Mesenteric fat pad (tissue), 1 donor: Measurements from ENCODE around the gene BTBD10. TPM values are rescaled to one million over a fixed set of nuclear protein-coding genes. Genes with fewer than 3 reads are reported as not detected.

Experiments
- DNase-seq: peaks from one replicate; pipeline ENCODE4 v3.0.0-alpha.2; 2020; ENCODE audit warnings: low spot score
- total RNA-seq: library from RNA; stranded (reverse); fragmentation: NEBNext Ultra II Directional; extraction: Animal tissue kit (Norgen Biotek cat#: 25700); gene quantifications from one replicate; pipeline ENCODE4 v1.2.1, GENCODE V29; 2021
- donor health status: DM: yes; HTN: yes; CAD: no.

The BTBD10 gene
- total RNA-seq, 1 donor from 2014 or later: 23.2 TPM

DNA sequence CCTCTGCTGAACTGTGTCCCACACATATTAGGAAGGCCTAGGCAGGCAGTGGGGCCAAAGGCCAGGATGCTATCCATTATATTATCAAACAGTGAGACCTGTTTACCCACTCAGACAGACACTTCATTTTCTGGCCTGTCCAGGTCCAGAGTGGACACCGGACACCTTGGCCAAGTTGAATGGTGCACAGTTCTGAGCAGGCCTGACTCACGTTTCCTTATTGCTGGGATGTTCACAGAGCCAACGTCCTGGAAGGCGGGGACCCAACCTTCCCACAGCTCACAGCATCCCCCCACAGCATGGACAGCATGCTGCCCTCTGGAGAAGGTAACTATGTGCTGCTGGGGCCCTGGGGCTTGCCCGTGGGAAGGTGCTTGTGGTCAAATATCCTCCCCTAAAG, 86.6 kb downstream of the BTBD10 start:
- no peak for DNase-seq

DNA sequence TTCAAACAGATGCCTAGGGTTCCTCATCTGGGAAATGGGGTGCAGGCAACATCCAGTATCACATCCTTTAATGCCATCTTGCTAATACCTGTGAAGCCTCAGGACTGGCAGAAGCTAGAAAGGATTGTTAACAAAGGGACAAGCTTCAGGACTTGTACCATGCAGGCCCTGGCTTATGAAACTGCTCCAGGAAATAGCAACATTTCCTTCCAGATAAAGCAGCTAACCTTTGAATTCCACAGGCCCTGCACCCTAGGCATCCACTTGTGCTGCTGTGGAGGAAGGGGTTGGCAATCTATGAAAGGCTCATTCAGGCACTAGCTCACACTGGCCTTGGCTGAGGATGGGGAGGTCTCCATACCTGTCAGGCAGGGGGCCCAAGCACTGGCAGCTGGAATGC, 87.2 kb downstream of the BTBD10 start:
- DNase-seq: no peak

DNA sequence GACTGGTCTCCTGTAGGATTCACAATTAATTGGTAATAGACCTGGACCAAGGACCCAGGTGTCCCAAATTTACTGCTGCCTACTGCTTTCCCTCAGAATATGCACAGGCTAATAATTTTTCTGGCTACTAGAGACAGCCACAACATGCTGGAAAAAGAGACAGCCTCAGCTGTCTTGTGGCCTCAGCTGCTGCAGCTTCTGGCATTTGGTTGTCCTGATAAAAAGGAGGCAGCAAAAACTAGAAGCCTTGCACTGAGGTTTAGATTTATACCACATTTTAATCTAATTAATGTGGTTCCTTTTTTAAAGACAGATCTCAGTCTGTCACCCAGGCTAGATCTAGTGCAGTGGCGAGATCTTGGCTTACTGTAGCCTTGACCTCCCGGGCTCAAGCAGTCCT, 89.8 kb downstream of the BTBD10 start:
- no peak for DNase-seq

DNA sequence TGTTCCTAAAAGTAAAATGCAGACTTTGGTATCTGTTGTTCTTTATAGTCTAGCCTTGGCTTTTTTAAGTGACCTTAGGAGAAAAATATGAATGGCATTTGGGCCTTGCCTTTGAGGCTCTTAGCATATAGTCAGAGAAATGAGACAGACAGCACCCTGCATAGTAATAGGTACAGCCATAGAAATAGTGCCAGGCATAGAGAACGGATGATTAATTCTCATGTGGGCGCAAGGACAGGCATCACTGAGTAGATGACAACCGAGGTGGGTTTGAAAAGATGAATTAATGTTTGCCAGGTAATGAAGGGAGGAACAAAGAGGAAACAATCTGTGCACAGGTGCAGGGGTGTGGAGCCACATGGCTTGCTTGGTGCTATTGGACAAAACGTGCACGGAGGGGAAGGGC, 95.0 kb downstream of the BTBD10 start:
- no peak for DNase-seq

DNA sequence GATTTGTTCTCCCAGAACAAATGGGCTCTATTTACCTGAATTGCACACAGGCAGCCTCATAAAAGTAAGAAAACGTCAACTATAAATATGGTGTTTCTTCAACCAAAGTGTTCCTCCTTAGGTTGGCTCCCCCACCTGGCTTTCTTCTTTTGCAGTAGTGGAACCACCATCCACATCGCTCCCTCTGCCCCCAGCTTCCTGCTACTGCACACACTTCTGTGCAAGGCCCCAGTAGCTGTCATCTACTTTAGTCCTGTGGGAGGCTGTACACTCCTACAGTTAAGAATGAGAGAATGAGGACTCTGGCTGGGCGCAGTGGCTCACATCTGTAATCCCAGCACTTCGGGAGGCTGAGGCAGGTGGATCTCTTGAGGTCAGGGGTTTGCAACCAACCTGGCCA, 95.9 kb downstream of the BTBD10 start:
- DNase-seq: no peak

DNA sequence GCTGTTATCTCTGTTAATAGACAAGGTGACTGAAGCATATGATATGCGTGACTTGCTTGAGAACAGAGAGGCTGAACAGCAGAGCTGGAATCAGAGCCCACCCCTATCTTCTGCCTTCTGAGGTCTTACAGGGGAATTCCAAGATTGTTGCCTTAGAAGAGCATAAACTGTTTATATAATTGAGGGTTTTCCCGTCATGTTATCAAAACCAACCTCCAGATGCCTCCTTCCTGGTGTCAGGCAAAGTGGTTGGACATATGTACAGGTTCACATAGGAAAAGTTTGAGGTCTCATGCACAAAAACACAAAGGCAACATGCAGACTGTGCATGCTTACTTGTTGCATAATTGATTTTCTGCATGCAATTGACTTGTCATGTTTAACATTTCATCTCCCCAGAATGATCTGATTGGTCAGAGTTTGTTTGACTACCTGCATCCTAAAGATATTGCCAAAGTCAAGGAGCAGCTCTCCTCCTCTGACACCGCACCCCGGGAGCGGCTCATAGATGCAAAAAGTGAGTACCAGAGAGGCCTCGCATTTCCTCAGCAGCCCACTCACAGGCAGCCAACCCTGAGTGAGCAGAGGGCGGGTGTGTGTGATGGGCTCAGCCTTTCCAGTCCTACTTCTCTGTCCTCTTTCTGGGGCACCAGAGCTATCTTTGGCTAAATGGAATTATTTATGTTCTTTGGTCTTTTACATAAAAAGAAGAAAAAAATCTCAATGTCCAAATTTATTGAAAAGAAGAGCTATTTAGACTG, 96.6 kb downstream of the BTBD10 start:
- no peak for DNase-seq

DNA sequence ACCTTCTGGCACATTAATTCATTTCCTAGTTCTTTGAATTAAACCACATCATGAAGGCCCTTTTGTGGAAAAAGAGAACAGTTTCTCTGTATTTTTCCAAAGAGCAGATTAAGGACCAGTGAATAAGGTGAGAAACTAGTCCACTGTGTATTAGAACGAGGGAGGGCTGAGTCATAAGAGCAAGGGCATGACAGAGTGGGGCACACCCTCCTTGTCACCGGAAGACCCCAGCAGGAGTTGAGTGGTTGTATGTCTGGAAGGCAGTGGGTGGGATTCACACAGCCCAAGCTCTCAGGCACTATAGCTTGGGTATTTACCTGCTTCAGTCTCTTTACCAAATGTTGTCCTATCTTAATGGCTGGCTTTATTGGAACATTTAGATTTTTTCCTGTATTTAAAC, 98.6 kb downstream of the BTBD10 start:
- no peak for DNase-seq

DNA sequence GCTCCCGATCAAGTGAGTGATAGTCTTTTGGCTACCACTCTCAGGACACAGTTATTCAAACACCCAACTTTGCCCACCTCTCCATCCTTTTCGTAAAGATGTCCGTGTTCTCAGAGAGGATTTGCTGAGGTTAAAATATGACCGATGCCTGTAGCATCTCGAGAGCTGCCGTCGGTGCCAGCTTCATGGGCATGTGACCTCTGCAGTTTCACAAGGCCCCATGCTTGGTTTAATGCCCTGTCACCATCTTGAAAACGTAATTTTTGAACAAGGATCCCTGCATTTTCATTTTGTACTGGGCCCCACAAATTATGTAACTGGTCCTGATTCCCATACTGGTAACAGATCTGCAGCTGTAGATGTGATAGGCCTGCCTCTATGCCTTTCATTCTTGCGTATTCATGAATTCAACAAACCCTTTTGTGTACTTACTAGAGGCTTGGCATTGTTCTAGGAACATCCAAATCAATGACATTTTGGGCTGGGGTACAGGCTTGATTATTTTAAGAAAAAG, 100.4 kb downstream of the BTBD10 start:
- DNase-seq: no peak

DNA sequence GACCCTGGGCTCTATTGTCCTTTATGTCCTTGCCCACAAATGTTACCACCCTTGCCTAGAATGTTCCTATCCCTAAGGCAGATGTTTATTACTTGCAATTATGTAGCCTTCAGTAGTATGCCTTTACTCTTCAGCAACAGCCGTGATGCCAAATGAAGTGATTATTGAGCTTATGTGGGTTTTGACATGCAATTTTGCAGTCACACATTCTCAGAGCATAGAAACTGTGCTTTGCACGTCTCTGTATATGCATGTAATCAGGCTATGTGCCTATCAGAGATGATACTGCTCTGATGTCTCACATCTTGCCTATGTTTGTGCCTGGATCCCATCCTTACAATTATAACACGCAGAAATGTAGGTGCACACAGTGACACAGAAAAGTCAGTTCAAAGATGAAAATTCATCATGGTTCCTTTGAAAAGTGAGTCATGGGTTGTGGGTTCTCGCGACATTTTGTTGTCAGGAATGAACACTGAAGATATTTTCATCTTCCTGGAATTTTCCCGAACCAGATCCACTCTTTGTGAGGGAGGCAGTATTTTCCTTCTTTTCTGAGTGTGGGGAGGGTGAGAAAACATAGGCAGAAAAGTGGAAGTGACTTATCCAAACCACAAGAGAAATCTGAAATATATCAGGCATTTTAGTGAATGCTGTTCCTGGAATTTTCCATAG, 104.3 kb downstream of the BTBD10 start:
- DNase-seq: no peak

DNA sequence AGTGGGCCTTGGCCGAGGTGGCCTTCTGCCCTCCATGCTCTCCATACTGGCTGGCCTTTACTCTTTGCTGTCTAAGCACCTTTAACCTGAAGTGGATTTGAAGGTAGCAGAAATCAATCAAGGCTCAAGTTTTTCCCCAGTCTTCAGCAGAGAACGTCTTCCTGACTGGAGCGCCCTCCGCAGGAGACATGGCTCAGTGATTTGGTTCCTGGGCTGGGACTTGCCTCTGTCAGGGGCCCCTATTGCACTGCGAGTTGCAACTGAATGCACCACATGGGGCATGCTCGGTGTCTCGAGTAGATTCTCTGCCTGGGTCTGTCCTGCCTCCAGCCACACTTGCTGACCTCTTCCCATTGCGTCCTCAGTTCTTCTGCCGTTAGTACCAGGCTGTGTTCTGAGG, 105.8 kb downstream of the BTBD10 start:
- DNase-seq: no peak

DNA sequence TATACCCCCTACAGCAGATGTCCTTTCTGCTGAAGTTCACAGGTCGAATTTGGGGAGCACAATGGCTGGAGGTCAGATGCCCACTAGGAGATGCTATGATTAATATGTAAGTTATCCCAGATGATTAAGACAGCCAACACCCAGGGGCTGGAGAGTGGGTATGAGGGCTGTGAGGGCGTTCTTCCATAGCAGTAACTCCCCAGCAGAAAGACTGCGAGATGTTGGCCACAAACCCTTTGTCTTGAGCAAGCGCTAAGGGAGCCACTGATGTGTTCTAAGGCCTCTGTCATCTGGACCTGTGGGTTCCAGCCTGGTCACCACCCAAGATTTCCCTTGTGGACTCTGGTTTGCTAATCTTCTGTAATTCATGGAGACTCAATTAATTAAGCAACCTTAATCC, 107.8 kb downstream of the BTBD10 start:
- DNase-seq: no peak

DNA sequence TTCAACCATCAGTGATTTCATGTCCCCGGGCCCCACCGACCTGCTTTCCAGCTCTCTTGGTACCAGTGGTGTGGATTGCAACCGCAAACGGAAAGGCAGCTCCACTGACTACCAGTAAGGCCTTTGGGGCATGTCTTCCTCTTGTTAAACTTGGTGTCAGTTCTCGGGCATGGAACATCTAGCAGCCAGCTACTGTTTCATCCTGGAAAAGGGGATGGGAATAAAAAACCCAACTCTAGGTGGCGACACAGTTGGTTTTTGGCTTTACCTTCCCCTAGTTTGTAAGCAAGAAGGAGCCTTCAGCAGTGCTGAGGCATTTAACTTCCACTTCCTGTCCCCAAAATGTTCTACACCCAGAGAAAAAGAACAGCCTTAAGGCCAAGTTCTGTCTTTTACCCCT, 108.7 kb downstream of the BTBD10 start:
- DNase-seq: no peak

DNA sequence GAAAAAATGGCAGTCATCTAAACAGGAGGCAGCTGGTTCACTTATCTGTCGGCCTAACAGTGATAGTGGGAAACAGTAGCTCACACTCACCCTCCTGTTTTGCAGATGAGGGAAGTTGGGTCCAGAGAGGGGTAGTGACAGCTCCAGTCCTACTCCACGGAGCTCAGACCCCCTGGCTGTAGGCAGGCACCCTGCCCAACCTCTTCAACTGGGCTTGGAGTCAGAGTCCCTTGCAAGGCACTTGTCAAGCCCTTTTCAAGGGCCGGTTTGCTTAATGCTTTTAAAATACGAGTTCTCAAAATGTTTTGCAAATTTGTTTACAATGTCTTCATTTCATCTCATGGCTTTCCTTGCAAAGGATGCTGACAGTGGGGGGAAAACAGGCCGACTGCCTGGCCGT, 110.3 kb downstream of the BTBD10 start:
- no peak for DNase-seq

DNA sequence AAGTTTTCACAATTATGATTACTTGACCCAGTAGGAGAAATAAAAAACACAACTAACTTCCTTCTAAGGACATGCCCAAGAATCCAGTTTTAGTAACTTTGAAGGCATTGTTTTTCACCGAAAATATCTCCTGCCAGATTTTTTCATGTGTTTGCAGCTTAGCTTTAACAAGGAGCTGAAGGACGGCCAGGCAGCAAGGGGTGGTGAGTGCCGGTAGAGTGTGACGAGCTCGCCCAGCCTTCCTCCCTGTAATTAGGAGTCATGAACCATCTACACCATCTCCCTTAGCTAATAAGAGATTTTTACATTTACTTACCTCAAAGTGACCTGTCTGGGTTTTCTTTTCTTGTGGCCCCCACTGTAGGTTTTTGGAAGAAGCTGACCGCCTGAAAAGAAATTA, 113.4 kb downstream of the BTBD10 start:
- no peak for DNase-seq

DNA sequence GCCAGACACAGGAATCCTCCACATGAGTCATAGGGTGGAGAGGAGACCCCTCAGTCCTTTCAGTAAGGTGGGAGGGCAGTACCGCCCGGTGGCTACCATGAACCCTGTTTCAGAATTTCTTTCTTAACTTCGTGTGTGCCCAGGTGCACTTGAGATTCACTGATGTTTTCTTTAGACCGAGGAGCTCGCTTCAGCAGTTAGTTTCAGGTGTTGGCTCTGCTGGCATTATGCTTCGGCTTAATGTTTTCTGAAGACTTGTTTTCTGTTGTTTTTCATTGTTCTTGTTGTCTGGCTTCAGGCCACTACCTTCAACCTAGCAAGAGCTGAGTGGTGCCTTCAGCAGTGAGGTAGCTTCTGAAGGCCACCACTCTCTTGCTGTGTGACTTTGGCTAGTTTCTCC, 114.0 kb downstream of the BTBD10 start:
- DNase-seq: no peak

DNA sequence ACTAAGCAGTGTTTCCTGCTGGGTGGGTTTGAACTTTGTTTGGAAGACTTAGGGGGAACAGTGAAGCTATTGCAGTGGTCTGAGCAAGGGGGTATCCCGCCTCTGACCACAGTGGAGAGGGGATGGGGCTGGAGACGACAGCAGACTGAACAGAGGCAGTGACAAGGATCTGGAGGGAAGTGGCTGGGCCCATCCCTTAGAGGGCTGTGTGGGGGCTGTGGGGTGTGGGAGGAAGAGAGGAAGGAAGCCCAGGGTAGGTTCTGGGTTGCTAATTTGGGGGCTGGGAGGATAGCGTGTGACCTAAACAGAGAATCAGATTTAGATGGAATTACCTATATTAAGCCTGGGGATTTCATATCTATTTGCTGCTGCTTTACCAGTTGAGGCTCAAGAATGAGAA, 114.7 kb downstream of the BTBD10 start:
- DNase-seq: no peak

DNA sequence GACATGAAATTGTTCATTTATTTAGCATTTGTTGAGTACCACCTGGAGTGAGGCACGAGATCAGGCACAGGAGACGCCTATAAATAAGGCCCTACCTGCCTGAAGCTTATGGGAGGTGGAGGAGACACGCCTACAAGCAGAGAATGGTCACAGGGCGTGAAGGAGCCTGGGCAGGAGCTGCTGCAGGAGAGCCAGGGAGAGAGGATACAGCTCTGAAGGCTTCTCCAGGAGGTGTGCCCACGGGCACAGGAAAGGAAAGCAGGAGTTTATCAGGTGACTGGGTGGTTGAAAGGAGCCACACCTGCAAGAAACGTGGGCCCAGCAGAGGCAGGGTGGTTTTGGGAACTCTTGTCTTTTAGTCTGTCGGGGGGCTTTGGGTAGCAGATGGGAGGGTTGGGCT, 115.1 kb downstream of the BTBD10 start:
- DNase-seq: no peak

DNA sequence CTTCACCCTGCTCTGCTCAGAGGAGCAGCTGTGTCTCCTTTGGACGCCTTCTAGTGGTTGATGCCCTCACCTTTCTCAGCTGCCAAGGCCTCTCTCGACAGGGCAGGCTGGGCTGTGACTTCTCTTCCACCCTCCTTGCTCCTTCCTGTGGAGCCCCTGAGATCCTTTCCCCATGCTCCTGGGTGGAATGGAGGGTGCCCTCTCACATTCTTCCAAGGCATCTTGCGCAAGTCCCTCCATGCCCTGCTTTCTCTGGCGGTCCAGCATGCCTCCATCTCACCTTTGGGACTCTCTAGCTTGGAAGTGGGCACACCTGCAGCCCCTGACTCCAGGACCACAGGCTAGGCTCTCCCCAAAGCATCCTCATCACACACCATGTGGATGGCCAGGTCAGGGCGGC, 116.6 kb downstream of the BTBD10 start:
- no peak for DNase-seq

DNA sequence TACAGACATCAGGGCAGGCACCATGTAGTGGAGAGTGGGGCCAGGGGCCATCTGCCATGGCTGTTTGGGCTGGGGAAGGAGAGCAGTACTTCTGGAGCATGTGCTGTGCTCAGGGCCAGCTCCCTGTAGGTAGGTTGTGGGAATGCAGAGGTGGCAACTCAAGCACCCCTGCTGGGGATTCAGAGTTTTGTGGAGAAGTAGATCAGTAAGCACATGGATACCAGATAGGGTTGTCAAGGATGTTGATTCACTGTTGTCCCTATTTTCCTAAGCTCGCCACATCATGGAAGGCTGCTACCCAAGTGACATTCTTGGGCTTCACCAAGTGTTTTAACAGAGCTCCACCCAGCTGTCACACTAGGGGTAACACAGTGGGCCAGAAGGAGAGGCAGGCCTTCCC, 118.2 kb downstream of the BTBD10 start:
- DNase-seq: no peak

DNA sequence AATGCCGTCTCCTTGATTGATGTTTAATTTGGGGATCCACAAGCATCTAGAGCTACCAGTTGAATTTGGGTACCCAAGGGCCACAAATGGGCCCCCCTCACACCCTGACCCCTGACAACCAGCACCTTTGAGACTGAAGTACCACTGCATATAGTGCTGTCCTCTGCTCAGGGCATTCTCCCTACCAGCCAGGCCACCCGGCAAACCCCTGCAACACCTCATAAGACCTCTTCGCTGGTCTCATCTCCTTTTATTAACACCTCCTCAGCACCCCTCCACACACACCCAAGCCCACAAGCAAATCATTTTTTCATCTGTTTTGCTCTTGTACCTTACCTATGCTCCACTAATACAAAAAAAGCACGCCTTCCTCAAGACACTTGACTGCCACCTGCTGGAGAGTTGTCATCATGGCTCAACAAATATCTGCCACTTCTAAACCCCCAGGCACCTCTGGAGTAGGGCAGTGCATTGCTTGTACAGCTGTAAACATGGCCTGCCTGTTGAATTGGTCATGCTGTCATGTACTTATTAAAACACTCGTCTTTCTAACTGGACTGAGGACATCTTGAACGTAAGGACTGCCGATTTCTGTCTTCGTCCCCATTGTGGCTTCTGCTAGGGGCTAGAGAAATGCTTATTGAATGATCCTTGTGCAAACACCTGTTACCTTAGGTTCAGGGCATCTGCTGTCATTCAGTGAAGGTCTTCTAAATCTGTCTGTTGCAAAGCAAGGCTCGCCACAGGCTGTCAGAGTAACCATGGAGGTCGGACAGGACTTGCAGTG, 118.9 kb downstream of the BTBD10 start:
- DNase-seq: no peak

DNA sequence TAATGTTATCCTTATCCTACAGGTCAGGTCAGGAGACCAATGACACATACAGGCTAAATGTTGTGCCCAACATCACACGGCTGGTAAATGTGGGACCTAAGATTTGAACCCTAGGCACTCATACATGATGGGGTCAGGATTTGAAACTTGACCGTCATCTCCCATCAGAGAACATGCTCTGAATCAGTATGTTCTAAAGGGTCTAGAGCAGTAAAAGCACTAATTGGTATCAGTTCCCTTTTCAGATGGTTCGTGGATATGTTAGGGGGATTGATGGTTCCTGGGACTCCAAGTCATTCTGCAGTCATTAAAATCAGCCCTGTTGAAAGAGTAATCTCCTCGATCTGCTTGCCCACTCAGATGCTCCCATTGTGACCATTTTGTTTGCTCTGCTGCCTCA, 120.0 kb downstream of the BTBD10 start:
- DNase-seq: no peak

DNA sequence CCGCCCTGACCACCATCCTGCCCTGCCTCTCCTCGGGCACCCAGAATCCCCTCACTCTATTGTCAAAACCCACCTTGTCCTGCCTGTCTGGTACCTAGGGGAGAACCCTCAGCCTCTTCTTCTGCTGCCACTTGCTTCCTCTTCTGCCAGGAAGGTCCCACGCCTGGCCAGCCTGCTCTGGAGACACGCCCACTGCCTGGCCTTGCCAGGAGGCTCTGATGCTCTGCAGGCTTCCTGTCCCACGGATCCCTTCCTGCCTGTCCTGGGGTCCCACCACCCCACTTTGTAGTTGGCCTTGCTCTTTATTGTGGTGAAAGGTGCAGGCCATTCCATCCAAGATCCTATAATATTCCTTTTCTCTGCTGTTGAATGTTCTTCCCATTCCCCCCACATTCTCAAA, 122.0 kb downstream of the BTBD10 start:
- no peak for DNase-seq
